Activated T-helper 2 cell treated with anti-CD3 and anti-CD28 coated beads, Interferon-gamma antibody, Interleukin-2, Interleukin-4, amounts not matched to agents 10 μg/mL and 5 μg/mL and 100 μg/mL, durations not matched to agents 14 hours and 24 hours and 36 hours (primary cell): ENCODE data around the gene LY6G5C. TPM values are rescaled to one million over a fixed set of nuclear protein-coding genes. Genes with fewer than 3 reads are reported as not detected.
"Not testable (repeated sequence)": the region's sequence is repeated elsewhere in the genome, so short reads cannot be mapped to it uniquely, and the experiment has no call there.

Experiments
- DNase-seq: peaks from one replicate; pipeline ENCODE4 v3.0.0; 2021; ENCODE audit warnings: low spot score
- H3K27ac Mint-ChIP-seq: one replicate; pipeline ENCODE4 v1.8.0; 2021; ENCODE audit warnings: mixed read lengths
- H3K27me3 Mint-ChIP-seq: one replicate; pipeline ENCODE4 v1.8.0; 2021; ENCODE audit warnings: low read depth, mixed read lengths
- H3K36me3 Mint-ChIP-seq: one replicate; pipeline ENCODE4 v1.8.0; 2021; ENCODE audit warnings: low read depth, mixed read lengths
- H3K4me1 Mint-ChIP-seq: one replicate; pipeline ENCODE4 v1.8.0; 2021; ENCODE audit warnings: low read depth, mixed read lengths
- H3K4me3 Mint-ChIP-seq: one replicate; pipeline ENCODE4 v1.8.0; 2021; ENCODE audit warnings: low read depth, mild to moderate bottlenecking, moderate library complexity, mixed read lengths
- H3K9me3 Mint-ChIP-seq: one replicate; pipeline ENCODE4 v1.8.0; 2021; ENCODE audit warnings: mixed read lengths
- intact Hi-C: fragments of 100-400 bp; cut with micrococcal nuclease; formaldehyde crosslinking; loops from one replicate; pipeline ENCODE4 v1.15.1; 2023
- total RNA-seq: library from RNA; stranded (reverse); gene quantifications from 2 replicates; pipeline ENCODE4 v1.2.3, GENCODE V29; 2022

LY6G5C gene
- total RNA-seq, 1 donor from 2014 or later: 4.6 TPM

DNA sequence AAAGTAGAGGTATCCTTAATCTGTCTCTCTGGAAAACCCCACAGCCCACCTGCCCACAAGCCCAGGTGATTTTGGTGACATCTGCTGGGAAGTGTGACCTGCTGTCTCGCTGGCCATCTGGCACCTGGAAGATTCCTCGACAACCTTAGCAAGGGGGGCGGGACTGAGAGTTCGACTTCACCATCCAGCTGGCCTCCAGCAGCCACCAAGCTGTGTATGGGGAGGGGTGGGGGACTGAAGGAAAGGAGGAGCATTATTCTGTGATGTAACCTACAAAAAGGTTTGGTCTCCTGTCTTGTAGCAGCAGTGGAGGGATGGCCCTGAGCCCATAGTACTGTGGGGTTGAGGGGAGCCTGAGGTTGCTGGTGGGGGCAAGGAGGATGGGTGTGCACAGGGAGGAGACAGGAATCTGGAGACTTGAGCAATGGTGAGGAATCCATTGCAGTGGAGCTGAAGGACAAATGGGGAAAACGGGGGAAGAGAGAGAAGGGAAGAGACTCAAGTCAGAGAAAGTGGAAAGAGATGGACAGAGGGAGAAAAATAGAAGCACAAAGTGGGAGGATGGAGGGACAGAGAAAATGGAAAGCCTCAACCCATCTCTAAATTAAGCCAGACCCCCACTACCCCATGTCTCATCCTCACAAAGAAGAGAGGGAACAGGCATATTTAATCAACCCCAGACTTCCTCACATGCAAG, 29.8 kb upstream of the LY6G5C start:
- Mint-ChIP-seq H3K4me3 (no peak overlapping the region), H3K4me1 (peaks cover 9% of the 10 kb centered on the region), H3K27ac (no peak overlapping the region), H3K36me3 (no peaks in the 10 kb centered on the region), H3K9me3 (no peaks in the 10 kb centered on the region), H3K27me3 (peaks cover 9% of the 10 kb centered on the region)
- DNase-seq: no peak
- intact Hi-C loops: no loop called here

GRCh38 chr6:31709157-31709556, 28.3 kb upstream of the LY6G5C start:
- H3K27me3 Mint-ChIP-seq, intact Hi-C loops: not testable (repeated sequence)

GRCh38 chr6:31708224-31708623, 27.4 kb upstream of the LY6G5C start:
- Mint-ChIP-seq H3K27me3 (peaks cover 6% of the 10 kb centered on the region), H3K4me1 (peaks cover 13% of the 10 kb centered on the region), H3K4me3 (no peak overlapping the region), H3K9me3 (no peaks in the 10 kb centered on the region), H3K27ac (no peak overlapping the region), H3K36me3 (no peaks in the 10 kb centered on the region)
- intact Hi-C loops: no loop called here
- no peak for DNase-seq

More at GRCh38 chr6:31709157-31709556, 28.3 kb upstream of the LY6G5C start:
- H3K9me3 Mint-ChIP-seq, H3K4me3 Mint-ChIP-seq, DNase-seq, H3K27ac Mint-ChIP-seq, H3K36me3 Mint-ChIP-seq, H3K4me1 Mint-ChIP-seq: not testable (repeated sequence)

DNA sequence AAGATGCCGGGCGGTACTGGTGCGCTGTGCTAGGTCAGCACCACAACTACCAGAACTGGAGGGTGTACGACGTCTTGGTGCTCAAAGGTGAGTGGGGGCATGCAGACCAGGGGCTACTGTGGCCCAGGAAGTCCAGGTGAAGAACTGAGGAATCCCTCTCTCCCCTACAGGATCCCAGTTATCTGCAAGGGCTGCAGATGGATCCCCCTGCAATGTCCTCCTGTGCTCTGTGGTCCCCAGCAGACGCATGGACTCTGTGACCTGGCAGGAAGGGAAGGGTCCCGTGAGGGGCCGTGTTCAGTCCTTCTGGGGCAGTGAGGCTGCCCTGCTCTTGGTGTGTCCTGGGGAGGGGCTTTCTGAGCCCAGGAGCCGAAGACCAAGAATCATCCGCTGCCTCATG, 26.8 kb upstream of the LY6G5C start:
- Mint-ChIP-seq H3K27ac (no peak overlapping the region), H3K36me3 (no peaks in the 10 kb centered on the region), H3K9me3 (no peaks in the 10 kb centered on the region), H3K4me3 (no peak overlapping the region), H3K27me3 (peaks cover 4% of the 10 kb centered on the region), H3K4me1 (peaks cover 13% of the 10 kb centered on the region)
- intact Hi-C loops: no loop called here
- DNase-seq: no peak

DNA sequence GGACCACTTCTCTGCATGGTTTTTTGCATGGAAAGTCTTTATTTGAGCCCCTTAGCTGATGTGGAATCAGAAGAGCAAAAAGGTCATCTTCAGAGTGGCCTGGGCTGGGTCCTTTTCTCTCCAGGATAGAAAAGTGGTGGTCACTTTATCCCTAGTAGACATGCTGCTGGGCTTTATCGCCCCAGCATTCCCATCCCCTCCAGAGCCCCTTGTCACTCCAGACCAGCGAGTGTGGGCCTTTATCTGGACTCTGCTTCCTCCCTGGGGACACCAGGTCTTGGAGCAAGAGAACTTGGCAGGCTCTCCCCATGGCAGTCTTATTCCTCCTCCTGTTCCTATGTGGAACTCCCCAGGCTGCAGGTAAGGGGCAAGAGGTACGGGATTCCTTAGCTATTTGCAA, 25.7 kb upstream of the LY6G5C start, which contains the start of gene LY6G6F:
Gene LY6G6F (plus strand): TSS at position 268 of the 400 bp plus-strand sequence. CDS start 41 bp downstream, at position 309.
- no peaks in the 10 kb centered on the region for H3K27me3 Mint-ChIP-seq
- DNase-seq: no peak
- H3K36me3 Mint-ChIP-seq: no peaks in the 10 kb centered on the region
- peaks cover 18% of the 10 kb centered on the region for H3K4me1 Mint-ChIP-seq
- no peak within 1 kb of the TSS for H3K4me3 Mint-ChIP-seq
- H3K27ac Mint-ChIP-seq: no peak within 1 kb of the TSS
- intact Hi-C loops: no loop called here
- H3K9me3 Mint-ChIP-seq: no peaks in the 10 kb centered on the region

DNA sequence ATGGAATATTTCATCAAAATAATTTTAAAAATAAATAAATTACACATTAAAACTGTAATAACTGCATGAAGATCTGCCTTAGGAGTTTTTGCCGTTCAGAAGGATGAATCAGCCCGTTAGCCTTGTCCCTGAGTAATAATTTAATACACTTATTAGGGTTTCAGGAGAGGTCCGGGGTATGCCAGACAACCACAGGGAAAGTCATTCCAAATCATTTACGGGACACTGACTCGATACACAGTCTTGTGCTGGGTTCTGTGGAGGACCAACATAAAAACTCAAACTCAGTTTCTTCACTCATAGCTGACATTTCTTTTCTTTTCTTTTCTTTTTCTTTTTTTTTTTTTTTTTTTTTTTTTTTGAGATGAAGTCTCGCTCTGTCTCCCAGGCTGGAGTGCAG, 25.1 kb upstream of the LY6G5C start:
- DNase-seq: no peak
- H3K36me3 Mint-ChIP-seq: peaks cover 4% of the 10 kb centered on the region
- no peak overlapping the region for H3K27ac Mint-ChIP-seq
- H3K4me3 Mint-ChIP-seq: no peak overlapping the region
- H3K9me3 Mint-ChIP-seq: no peaks in the 10 kb centered on the region
- H3K27me3 Mint-ChIP-seq: no peaks in the 10 kb centered on the region
- H3K4me1 Mint-ChIP-seq: peaks cover 20% of the 10 kb centered on the region
- intact Hi-C loops: no loop called here

- Mint-ChIP-seq H3K4me3 (peak within 1 kb of the TSS; percentile 99), H3K27me3 (no peaks in the 10 kb centered on the region), H3K9me3 (no peaks in the 10 kb centered on the region), H3K27ac (peak within 1 kb of the TSS; percentile 98), H3K36me3 (peaks cover 8% of the 10 kb centered on the region), H3K4me1 (peaks cover 20% of the 10 kb centered on the region)
- peak; percentile 96 for DNase-seq
- intact Hi-C loops: loop anchor here (1.0 to 2.0 kb wide), 2 partner anchors 31 to 38 kb away; partner anchors contain the start of gene GPANK1
Observed at GRCh38 chr6:31702819-31703716, 22.2 kb upstream of the LY6G5C start, which contains the start of gene ABHD16A. ABHD16A (minus strand) TSS chr6:31703324; CDS start chr6:31703281, 43 bp downstream.

GRCh38 chr6:31702405-31702818, 21.5 kb upstream of the LY6G5C start:
- DNase-seq: no peak
- Mint-ChIP-seq H3K4me3 (peak overlapping the region; percentile 99), H3K36me3 (peaks cover 15% of the 10 kb centered on the region), H3K4me1 (peaks cover 26% of the 10 kb centered on the region), H3K27ac (peak overlapping the region; percentile 98), H3K9me3 (no peaks in the 10 kb centered on the region), H3K27me3 (no peaks in the 10 kb centered on the region)
- intact Hi-C loops: loop anchor here (2.0 kb wide), 1 partner anchor 38 kb away; the partner anchor contains the start of gene GPANK1

- no peak for DNase-seq
- Mint-ChIP-seq H3K27ac (peak overlapping the region; percentile 98), H3K9me3 (no peaks in the 10 kb centered on the region), H3K4me3 (peak overlapping the region; percentile 99), H3K36me3 (peaks cover 18% of the 10 kb centered on the region), H3K4me1 (peaks cover 28% of the 10 kb centered on the region), H3K27me3 (no peaks in the 10 kb centered on the region)
- intact Hi-C loops: loop anchor here (2.0 kb wide), 1 partner anchor 37 kb away; the partner anchor contains the start of gene GPANK1
Observed at GRCh38 chr6:31701666-31702404, 21.0 kb upstream of the LY6G5C start.

- no peak for DNase-seq
- peaks cover 24% of the 10 kb centered on the region for H3K36me3 Mint-ChIP-seq
- H3K27me3 Mint-ChIP-seq: no peaks in the 10 kb centered on the region
- intact Hi-C loops: no loop called here
- H3K4me1 Mint-ChIP-seq: peaks cover 28% of the 10 kb centered on the region
- no peaks in the 10 kb centered on the region for H3K9me3 Mint-ChIP-seq
- peak overlapping the region; percentile 99 for H3K4me3 Mint-ChIP-seq
- H3K27ac Mint-ChIP-seq: no peak overlapping the region
Observed at GRCh38 chr6:31700740-31701401, 20.0 kb upstream of the LY6G5C start.

DNA sequence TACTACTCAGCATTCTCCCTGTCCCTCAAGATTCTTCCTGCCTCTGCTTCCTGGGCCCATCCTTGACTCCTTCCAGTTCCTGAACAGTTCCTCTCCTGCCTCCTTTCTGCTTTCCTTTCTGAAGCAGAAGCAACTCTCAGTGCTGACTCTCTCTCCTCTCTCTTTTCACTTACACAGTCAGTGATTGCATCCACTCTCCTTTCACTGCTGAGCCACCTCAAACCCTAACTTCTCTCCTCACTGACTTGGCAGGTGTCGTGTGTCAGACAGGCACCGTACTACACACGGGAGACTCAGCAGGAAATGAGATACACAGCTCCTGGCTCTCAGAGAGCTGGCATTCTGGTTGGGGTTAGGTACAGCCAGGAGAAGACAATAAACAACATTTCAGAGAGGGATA, 16.7 kb upstream of the LY6G5C start:
- Mint-ChIP-seq H3K4me3 (no peak overlapping the region), H3K36me3 (peaks cover 42% of the 10 kb centered on the region), H3K27me3 (no peaks in the 10 kb centered on the region), H3K9me3 (no peaks in the 10 kb centered on the region), H3K4me1 (peaks cover 24% of the 10 kb centered on the region), H3K27ac (peak overlapping the region; percentile 79)
- no peak for DNase-seq
- intact Hi-C loops: no loop called here

GRCh38 chr6:31693535-31693934, 12.7 kb upstream of the LY6G5C start:
- Mint-ChIP-seq H3K4me1 (peaks cover 19% of the 10 kb centered on the region), H3K4me3 (no peak overlapping the region), H3K27ac (no peak overlapping the region), H3K9me3 (no peaks in the 10 kb centered on the region), H3K36me3 (peaks cover 54% of the 10 kb centered on the region), H3K27me3 (no peaks in the 10 kb centered on the region)
- DNase-seq: no peak
- intact Hi-C loops: no loop called here
